GM23338 (cell line): Measurements from ENCODE around the gene B4GALNT1.

Source experiments
- EZH2 ChIP-seq: fragments of 200-600 bp; sonication (generic); IDR thresholded peaks from one replicate; pipeline ENCODE4 v1.8.0; 2017; ENCODE audit warnings: antibody characterized with exemption, mild to moderate bottlenecking, low read depth; ENCODE audit not compliant: unreplicated experiment
- EZH2phosphoT487 ChIP-seq: fragments of 200-600 bp; sonication (generic); IDR thresholded peaks from one replicate; pipeline ENCODE4 v1.8.1; 2018; ENCODE audit warnings: antibody characterized with exemption; ENCODE audit not compliant: unreplicated experiment
- JUNB ChIP-seq: IDR thresholded peaks from one replicate; pipeline ENCODE4 v1.6.1; 2016; ENCODE audit warnings: antibody characterized with exemption; ENCODE audit not compliant: unreplicated experiment
- NANOG ChIP-seq: IDR thresholded peaks from 2 replicates; pipeline ENCODE4 v1.6.1; 2016; ENCODE audit warnings: antibody characterized with exemption, borderline replicate concordance
- POLR2AphosphoS5 ChIP-seq: IDR thresholded peaks from 2 replicates; pipeline ENCODE4 v1.6.1; 2016; ENCODE audit warnings: antibody characterized with exemption, low read depth
- STAT1 ChIP-seq: IDR thresholded peaks from one replicate; pipeline ENCODE4 v1.6.1; 2016; ENCODE audit warnings: antibody characterized with exemption; ENCODE audit not compliant: unreplicated experiment
- TF ChIP-seq, protein P1 (sequence below), 2 experiments: fragments of 200-600 bp in 1 of 2; sonication (generic) in 1 of 2; conservative IDR thresholded peaks; 2 replicates each; pipeline versions ENCODE4 v1.5.1 to v1.6.1; 2016 to 2017; ENCODE audit warnings: antibody characterized with exemption in 2 of 2, low read depth in 2 of 2, mild to moderate bottlenecking in 2 of 2, moderate library complexity in 1 of 2
- TF ChIP-seq, protein P2 (sequence below): IDR thresholded peaks from one replicate; pipeline ENCODE4 v1.6.1; 2018; ENCODE audit warnings: antibody characterized with exemption; ENCODE audit not compliant: unreplicated experiment
- TF ChIP-seq, protein P3 (sequence below): fragments of 250-450 bp; sonication (Bioruptor Pico); IDR thresholded peaks from 2 replicates; pipeline ENCODE4 v1.5.0; 2020; ENCODE audit warnings: mild to moderate bottlenecking, moderate library complexity

DNA sequence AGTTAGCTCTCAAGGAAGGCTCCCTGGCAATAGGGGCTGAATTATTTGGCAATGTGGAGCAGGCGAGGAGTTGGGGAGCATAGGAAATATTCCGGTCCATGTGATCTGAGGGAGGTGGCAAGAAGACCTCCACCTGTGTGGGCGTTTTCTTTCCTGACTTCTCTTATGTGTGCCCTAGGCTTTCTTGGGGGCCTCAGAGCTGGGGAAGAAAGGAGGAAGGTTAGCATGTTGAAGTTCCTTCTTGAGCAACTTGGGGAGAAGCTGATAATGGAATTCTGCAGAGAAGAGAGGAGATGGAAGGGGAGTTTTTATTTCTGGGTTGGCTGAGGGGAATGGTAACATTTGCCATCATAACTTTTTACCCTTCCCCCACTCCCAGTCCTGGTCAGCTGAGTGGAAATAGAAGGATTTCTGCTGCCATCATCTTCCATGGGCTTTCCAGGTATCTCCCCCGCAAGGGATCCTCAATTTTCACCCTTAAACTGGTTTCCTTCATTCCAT is 27.1 kb downstream of the B4GALNT1 start:
- TF ChIP-seq EZH2: no peak
- TF ChIP-seq, protein P1, sequence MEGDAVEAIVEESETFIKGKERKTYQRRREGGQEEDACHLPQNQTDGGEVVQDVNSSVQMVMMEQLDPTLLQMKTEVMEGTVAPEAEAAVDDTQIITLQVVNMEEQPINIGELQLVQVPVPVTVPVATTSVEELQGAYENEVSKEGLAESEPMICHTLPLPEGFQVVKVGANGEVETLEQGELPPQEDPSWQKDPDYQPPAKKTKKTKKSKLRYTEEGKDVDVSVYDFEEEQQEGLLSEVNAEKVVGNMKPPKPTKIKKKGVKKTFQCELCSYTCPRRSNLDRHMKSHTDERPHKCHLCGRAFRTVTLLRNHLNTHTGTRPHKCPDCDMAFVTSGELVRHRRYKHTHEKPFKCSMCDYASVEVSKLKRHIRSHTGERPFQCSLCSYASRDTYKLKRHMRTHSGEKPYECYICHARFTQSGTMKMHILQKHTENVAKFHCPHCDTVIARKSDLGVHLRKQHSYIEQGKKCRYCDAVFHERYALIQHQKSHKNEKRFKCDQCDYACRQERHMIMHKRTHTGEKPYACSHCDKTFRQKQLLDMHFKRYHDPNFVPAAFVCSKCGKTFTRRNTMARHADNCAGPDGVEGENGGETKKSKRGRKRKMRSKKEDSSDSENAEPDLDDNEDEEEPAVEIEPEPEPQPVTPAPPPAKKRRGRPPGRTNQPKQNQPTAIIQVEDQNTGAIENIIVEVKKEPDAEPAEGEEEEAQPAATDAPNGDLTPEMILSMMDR (conservative IDR thresholded peaks at IDR 0.05; ENCODE audit: low read depth in 2 of 2): no peak
- no peak for TF ChIP-seq POLR2AphosphoS5
- TF ChIP-seq, protein P2, sequence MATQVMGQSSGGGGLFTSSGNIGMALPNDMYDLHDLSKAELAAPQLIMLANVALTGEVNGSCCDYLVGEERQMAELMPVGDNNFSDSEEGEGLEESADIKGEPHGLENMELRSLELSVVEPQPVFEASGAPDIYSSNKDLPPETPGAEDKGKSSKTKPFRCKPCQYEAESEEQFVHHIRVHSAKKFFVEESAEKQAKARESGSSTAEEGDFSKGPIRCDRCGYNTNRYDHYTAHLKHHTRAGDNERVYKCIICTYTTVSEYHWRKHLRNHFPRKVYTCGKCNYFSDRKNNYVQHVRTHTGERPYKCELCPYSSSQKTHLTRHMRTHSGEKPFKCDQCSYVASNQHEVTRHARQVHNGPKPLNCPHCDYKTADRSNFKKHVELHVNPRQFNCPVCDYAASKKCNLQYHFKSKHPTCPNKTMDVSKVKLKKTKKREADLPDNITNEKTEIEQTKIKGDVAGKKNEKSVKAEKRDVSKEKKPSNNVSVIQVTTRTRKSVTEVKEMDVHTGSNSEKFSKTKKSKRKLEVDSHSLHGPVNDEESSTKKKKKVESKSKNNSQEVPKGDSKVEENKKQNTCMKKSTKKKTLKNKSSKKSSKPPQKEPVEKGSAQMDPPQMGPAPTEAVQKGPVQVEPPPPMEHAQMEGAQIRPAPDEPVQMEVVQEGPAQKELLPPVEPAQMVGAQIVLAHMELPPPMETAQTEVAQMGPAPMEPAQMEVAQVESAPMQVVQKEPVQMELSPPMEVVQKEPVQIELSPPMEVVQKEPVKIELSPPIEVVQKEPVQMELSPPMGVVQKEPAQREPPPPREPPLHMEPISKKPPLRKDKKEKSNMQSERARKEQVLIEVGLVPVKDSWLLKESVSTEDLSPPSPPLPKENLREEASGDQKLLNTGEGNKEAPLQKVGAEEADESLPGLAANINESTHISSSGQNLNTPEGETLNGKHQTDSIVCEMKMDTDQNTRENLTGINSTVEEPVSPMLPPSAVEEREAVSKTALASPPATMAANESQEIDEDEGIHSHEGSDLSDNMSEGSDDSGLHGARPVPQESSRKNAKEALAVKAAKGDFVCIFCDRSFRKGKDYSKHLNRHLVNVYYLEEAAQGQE: no peak
- TF ChIP-seq EZH2phosphoT487: no peak
- no peak for TF ChIP-seq JUNB
- TF ChIP-seq, protein P3, sequence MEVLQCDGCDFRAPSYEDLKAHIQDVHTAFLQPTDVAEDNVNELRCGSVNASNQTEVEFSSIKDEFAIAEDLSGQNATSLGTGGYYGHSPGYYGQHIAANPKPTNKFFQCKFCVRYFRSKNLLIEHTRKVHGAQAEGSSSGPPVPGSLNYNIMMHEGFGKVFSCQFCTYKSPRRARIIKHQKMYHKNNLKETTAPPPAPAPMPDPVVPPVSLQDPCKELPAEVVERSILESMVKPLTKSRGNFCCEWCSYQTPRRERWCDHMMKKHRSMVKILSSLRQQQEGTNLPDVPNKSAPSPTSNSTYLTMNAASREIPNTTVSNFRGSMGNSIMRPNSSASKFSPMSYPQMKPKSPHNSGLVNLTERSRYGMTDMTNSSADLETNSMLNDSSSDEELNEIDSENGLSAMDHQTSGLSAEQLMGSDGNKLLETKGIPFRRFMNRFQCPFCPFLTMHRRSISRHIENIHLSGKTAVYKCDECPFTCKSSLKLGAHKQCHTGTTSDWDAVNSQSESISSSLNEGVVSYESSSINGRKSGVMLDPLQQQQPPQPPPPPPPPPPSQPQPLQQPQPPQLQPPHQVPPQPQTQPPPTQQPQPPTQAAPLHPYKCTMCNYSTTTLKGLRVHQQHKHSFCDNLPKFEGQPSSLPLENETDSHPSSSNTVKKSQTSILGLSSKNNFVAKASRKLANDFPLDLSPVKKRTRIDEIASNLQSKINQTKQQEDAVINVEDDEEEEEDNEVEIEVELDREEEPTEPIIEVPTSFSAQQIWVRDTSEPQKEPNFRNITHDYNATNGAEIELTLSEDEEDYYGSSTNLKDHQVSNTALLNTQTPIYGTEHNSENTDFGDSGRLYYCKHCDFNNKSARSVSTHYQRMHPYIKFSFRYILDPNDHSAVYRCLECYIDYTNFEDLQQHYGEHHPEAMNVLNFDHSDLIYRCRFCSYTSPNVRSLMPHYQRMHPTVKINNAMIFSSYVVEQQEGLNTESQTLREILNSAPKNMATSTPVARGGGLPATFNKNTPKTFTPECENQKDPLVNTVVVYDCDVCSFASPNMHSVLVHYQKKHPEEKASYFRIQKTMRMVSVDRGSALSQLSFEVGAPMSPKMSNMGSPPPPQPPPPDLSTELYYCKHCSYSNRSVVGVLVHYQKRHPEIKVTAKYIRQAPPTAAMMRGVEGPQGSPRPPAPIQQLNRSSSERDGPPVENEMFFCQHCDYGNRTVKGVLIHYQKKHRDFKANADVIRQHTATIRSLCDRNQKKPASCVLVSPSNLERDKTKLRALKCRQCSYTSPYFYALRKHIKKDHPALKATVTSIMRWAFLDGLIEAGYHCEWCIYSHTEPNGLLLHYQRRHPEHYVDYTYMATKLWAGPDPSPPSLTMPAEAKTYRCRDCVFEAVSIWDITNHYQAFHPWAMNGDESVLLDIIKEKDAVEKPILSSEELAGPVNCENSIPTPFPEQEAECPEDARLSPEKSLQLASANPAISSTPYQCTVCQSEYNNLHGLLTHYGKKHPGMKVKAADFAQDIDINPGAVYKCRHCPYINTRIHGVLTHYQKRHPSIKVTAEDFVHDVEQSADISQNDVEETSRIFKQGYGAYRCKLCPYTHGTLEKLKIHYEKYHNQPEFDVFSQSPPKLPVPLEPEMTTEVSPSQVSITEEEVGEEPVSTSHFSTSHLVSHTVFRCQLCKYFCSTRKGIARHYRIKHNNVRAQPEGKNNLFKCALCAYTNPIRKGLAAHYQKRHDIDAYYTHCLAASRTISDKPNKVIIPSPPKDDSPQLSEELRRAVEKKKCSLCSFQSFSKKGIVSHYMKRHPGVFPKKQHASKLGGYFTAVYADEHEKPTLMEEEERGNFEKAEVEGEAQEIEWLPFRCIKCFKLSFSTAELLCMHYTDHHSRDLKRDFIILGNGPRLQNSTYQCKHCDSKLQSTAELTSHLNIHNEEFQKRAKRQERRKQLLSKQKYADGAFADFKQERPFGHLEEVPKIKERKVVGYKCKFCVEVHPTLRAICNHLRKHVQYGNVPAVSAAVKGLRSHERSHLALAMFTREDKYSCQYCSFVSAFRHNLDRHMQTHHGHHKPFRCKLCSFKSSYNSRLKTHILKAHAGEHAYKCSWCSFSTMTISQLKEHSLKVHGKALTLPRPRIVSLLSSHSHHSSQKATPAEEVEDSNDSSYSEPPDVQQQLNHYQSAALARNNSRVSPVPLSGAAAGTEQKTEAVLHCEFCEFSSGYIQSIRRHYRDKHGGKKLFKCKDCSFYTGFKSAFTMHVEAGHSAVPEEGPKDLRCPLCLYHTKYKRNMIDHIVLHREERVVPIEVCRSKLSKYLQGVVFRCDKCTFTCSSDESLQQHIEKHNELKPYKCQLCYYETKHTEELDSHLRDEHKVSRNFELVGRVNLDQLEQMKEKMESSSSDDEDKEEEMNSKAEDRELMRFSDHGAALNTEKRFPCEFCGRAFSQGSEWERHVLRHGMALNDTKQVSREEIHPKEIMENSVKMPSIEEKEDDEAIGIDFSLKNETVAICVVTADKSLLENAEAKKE (CRISPR knock-in tag): no peak
- no peak for TF ChIP-seq STAT1
- no peak for TF ChIP-seq NANOG
